CD14-positive monocyte (primary cell): ENCODE results near the gene BTD. TPM values are rescaled to one million over a fixed set of nuclear protein-coding genes. Genes with fewer than 3 reads are reported as not detected.

Experiments used
- DNase-seq, 3 donors: peaks; one replicate each; pipeline ENCODE4 v3.0.0-alpha.2; 2011 to 2022
- H2AFZ ChIP-seq: 2 replicates; pipeline ENCODE4 v1.6.0; 2012; ENCODE audit warnings: mild to moderate bottlenecking, low read depth, low read length, inconsistent platforms; ENCODE audit not compliant: insufficient read depth, poor library complexity, severe bottlenecking
- H3K27ac ChIP-seq, 2 donors: 1 replicate in 1 of 2; 2 replicates in 1 of 2; pipeline ENCODE4 v1.5.1; 2012 to 2013; ENCODE audit warnings: low read length in 2 of 2, control low read depth in 1 of 2, inconsistent platforms in 1 of 2, low read depth in 1 of 2, mild to moderate bottlenecking in 1 of 2
- H3K27me3 ChIP-seq, 2 donors: one replicate each; pipeline versions ENCODE4 v1.6.0 to v1.6.1; 2011 to 2013; ENCODE audit warnings: low read length in 2 of 2; ENCODE audit not compliant: control insufficient read depth in 2 of 2, insufficient read depth in 2 of 2
- H3K36me3 ChIP-seq, 2 donors: replicated peaks in 1 of 2; 1 replicate in 1 of 2; 2 replicates in 1 of 2; pipeline versions ENCODE4 v1.5.1 to v1.6.1; 2012 to 2013; ENCODE audit warnings: low read length in 2 of 2, control low read depth in 1 of 2, inconsistent platforms in 1 of 2, mild to moderate bottlenecking in 1 of 2; ENCODE audit not compliant: insufficient read depth in 2 of 2, control insufficient read depth in 1 of 2
- H3K4me1 ChIP-seq, 2 donors: 1 replicate in 1 of 2; 2 replicates in 1 of 2; pipeline versions ENCODE4 v1.5.1 to v1.6.1; 2012 to 2013; ENCODE audit warnings: low read length in 2 of 2, control low read depth in 1 of 2, inconsistent platforms in 1 of 2, mild to moderate bottlenecking in 1 of 2, moderate library complexity in 1 of 2; ENCODE audit not compliant: insufficient read depth in 2 of 2, control insufficient read depth in 1 of 2
- H3K4me2 ChIP-seq: replicated peaks from 2 replicates; pipeline ENCODE3; 2012; ENCODE audit warnings: low read length, moderate library complexity, mild to moderate bottlenecking; ENCODE audit not compliant: poor library complexity, severe bottlenecking; ENCODE audit errors: extremely low read depth
- H3K4me3 ChIP-seq, 3 experiments: fragments of 200-600 bp in 1 of 3; sonication (generic) in 1 of 3; replicated peaks in 1 of 3; 1 replicate in 2 of 3; 2 replicates in 1 of 3; pipeline ENCODE4 v1.5.1; 2011 to 2013; ENCODE audit warnings: low read length in 3 of 3, mild to moderate bottlenecking in 3 of 3, control low read depth in 2 of 3, low read depth in 2 of 3, inconsistent platforms in 1 of 3, moderate library complexity in 1 of 3
- H3K79me2 ChIP-seq: 2 replicates; pipeline ENCODE4 v1.6.0; 2012; ENCODE audit warnings: mild to moderate bottlenecking, control low read depth, inconsistent platforms, low read length, moderate library complexity; ENCODE audit not compliant: insufficient read depth
- H3K9ac ChIP-seq: 2 replicates; pipeline ENCODE4 v1.6.0; 2017; ENCODE audit warnings: low read length, mild to moderate bottlenecking; ENCODE audit not compliant: insufficient read depth, poor library complexity, severe bottlenecking
- H3K9me3 ChIP-seq, 2 donors: replicated peaks in 1 of 2; 1 replicate in 1 of 2; 2 replicates in 1 of 2; pipeline versions ENCODE4 v1.5.1 to v1.6.1; 2012 to 2013; ENCODE audit warnings: low read length in 2 of 2, control low read depth in 1 of 2; ENCODE audit not compliant: control insufficient read depth in 1 of 2, insufficient read depth in 1 of 2
- H4K20me1 ChIP-seq: 2 replicates; pipeline ENCODE4 v1.6.0; 2012; ENCODE audit warnings: mild to moderate bottlenecking, low read length, control low read depth, moderate library complexity; ENCODE audit not compliant: insufficient read depth
- H3K27ac Mint-ChIP-seq, 7 donors: one replicate each; pipeline ENCODE4 v1.8.0; 2020; ENCODE audit warnings: mild to moderate bottlenecking in 7 of 7, mixed read lengths in 7 of 7, moderate library complexity in 6 of 7, inconsistent platforms in 2 of 7
- H3K27me3 Mint-ChIP-seq, 3 donors: one replicate each; pipeline ENCODE4 v1.8.0; 2021 to 2022; ENCODE audit warnings: low read depth in 3 of 3, mild to moderate bottlenecking in 3 of 3, mixed read lengths in 3 of 3, moderate library complexity in 3 of 3, inconsistent platforms in 1 of 3
- H3K36me3 Mint-ChIP-seq, 2 donors: one replicate each; pipeline ENCODE4 v1.8.0; 2020; ENCODE audit warnings: mixed read lengths in 2 of 2, inconsistent platforms in 1 of 2, mild to moderate bottlenecking in 1 of 2
- H3K4me1 Mint-ChIP-seq: one replicate; pipeline ENCODE4 v1.8.0; 2020; ENCODE audit warnings: mild to moderate bottlenecking, mixed read lengths
- H3K4me3 Mint-ChIP-seq, 2 donors: one replicate each; pipeline ENCODE4 v1.8.0; 2020; ENCODE audit warnings: mild to moderate bottlenecking in 2 of 2, mixed read lengths in 2 of 2, moderate library complexity in 1 of 2
- H3K9me3 Mint-ChIP-seq, 7 donors: one replicate each; pipeline ENCODE4 v1.8.0; 2020 to 2022; ENCODE audit warnings: mixed read lengths in 7 of 7, mild to moderate bottlenecking in 6 of 7, moderate library complexity in 6 of 7, inconsistent platforms in 2 of 7
- WGBS: methylation state at CpG from one replicate; pipeline ENCODE4 v1.1.5; 2013; ENCODE audit warnings: missing lambda C conversion rate; ENCODE audit not compliant: insufficient coverage; 5-methylcytosine and 5-hydroxymethylcytosine counted together
- intact Hi-C, 2 donors: fragments of 100-400 bp; cut with micrococcal nuclease; formaldehyde crosslinking; loops; one replicate each; pipeline versions ENCODE4 v1.15.0 to v1.15.1; 2023
- polyA plus RNA-seq, 3 donors: library from polyadenylated mRNA; depleted of rRNA in 1 of 3; unstranded in 2 of 3; stranded (reverse) in 1 of 3; fragments of 300-500 nt in 2 of 3; fragments of >200 nt in 1 of 3; fragmentation: Illumina TruSeq in 2 of 3; gene quantifications; 1 replicate in 2 of 3; 2 replicates in 1 of 3; pipeline ENCODE4 v1.2.3, GENCODE V29; 2012 to 2021
- TF ChIP-seq, protein P1 (sequence below): fragments of 200-600 bp; IDR thresholded peaks from one replicate; pipeline ENCODE4 v1.8.0; 2022; ENCODE audit warnings: antibody characterized with exemption, mild to moderate bottlenecking

BTD gene
- polyA plus RNA-seq, 3 donors = 13.2 to 24.0 (median 19.3) TPM

DNA sequence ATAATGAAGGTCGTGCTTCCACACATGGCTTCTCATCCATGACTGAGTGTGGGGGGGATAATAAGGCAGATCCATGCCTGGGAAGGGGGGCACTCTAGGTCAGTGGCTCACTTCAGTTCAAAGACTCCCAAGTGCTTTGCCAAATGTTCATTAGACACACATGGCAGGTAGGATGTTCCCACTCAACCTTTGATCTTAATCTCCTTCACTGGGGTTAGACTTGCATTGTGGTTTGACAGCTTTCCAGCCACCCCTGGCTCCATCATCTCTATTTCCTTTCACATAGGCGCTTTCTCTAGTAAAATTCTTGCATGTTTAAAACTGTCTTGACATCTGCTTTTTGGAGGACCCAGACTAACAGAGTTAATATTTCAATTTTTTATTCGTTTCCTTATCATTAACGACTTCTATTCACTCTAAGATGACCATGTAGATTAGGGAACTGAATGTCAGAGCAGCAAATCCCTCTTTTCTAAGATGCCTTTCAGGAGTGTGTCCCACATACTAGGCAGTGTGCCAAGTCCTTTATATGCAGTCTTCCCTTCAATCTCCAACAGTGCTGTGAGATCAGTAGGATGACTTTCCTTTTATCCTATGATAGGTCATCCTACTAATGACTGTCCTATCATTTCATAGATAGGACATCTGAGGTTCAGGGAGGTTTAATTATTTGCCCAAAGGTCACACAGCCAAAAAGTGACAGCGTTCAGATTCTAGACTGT lies 57.9 kb downstream of the BTD start:
- Mint-ChIP-seq H3K36me3 (peaks cover 2 to 11% of the 10 kb centered on the region in 2 donors), H3K4me3 (no peak overlapping the region), H3K9me3 (peaks cover 14 to 40% (median 32%) of the 10 kb centered on the region in 7 donors), H3K27me3 (peaks cover 5 to 13% (median 9%) of the 10 kb centered on the region in 3 donors), H3K27ac (no peak overlapping the region), H3K4me1 (no peaks in the 10 kb centered on the region)
- H3K27ac ChIP-seq = no peak overlapping the region
- TF ChIP-seq, protein P1, sequence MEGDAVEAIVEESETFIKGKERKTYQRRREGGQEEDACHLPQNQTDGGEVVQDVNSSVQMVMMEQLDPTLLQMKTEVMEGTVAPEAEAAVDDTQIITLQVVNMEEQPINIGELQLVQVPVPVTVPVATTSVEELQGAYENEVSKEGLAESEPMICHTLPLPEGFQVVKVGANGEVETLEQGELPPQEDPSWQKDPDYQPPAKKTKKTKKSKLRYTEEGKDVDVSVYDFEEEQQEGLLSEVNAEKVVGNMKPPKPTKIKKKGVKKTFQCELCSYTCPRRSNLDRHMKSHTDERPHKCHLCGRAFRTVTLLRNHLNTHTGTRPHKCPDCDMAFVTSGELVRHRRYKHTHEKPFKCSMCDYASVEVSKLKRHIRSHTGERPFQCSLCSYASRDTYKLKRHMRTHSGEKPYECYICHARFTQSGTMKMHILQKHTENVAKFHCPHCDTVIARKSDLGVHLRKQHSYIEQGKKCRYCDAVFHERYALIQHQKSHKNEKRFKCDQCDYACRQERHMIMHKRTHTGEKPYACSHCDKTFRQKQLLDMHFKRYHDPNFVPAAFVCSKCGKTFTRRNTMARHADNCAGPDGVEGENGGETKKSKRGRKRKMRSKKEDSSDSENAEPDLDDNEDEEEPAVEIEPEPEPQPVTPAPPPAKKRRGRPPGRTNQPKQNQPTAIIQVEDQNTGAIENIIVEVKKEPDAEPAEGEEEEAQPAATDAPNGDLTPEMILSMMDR = no peak
- no peaks in the 10 kb centered on the region for H4K20me1 ChIP-seq
- H3K79me2 ChIP-seq = no peaks in the 10 kb centered on the region
- DNase-seq = no peak
- H2AFZ ChIP-seq = no peak overlapping the region
- WGBS = 29% methylated on average over 1 of the region's 5 CpGs
- H3K4me3 ChIP-seq = no peak overlapping the region
- no peaks in the 10 kb centered on the region for H3K4me1 ChIP-seq
- peaks cover 27% of the 10 kb centered on the region in 2 donors for H3K9me3 ChIP-seq
- H3K36me3 ChIP-seq = no peaks in the 10 kb centered on the region
- no peak overlapping the region for H3K4me2 ChIP-seq
- H3K27me3 ChIP-seq = no peaks in the 10 kb centered on the region
- H3K9ac ChIP-seq = no peak overlapping the region
- intact Hi-C loops = no loop called here

DNA sequence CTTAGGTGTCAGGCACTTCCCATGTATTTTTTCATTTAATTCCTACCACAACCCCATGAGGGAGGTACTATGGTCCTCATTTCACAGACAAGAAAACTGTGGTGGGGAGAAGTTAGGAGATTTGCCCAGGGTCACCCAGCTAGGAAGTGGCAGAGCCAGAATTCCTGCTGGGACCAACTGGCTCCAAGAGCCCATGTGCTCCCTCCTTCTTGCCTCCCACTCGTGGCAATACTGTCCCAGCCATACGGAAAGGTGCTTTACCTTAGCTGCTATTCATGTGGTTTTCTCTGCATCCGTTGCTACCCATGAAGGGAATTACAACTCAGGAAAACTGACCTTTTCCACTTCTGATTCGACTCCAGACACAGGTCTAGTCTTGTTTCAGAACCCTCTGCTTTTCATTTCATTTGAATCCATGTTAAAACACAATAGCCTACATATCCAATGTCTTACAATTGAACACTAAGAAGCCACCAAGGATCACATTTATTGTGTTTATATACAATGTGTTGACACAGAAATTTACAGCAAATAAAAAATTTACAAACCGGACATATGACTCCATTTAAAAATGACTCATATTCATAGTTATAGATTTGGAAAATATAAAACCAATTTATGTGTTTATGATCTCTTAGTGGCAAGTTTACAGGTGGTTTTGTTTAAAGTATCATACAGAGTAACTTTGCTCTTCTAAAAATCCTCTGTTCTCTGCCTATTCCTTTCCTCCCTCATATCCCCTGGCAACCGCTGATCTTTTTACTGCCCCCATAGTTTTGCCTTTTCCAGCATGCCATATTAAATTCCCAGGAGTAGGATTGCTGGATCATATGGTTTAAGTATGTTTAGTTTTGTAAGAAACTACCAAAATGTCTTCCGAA lies 58.8 kb downstream of the BTD start:
- H3K4me3 ChIP-seq = no peak overlapping the region
- no peaks in the 10 kb centered on the region for H4K20me1 ChIP-seq
- no peaks in the 10 kb centered on the region for H3K27me3 ChIP-seq
- Mint-ChIP-seq H3K27ac (no peak overlapping the region), H3K4me1 (peaks cover 4% of the 10 kb centered on the region), H3K9me3 (peaks cover 12 to 37% (median 26%) of the 10 kb centered on the region in 7 donors), H3K36me3 (peaks cover 2 to 11% of the 10 kb centered on the region in 2 donors), H3K27me3 (peaks cover 5 to 10% (median 9%) of the 10 kb centered on the region in 3 donors), H3K4me3 (no peak overlapping the region)
- WGBS = 75% methylated on average over 4 of the region's 7 CpGs
- H3K4me1 ChIP-seq = peaks cover 0 to 6% of the 10 kb centered on the region in 2 donors
- no peaks in the 10 kb centered on the region for H3K79me2 ChIP-seq
- H3K27ac ChIP-seq = no peak overlapping the region
- no peak overlapping the region for H3K4me2 ChIP-seq
- DNase-seq = no peak
- intact Hi-C loops = no loop called here
- no peak overlapping the region for H3K9ac ChIP-seq
- H3K36me3 ChIP-seq = no peaks in the 10 kb centered on the region
- H2AFZ ChIP-seq = no peak overlapping the region
- peaks cover 22 to 26% of the 10 kb centered on the region in 2 donors for H3K9me3 ChIP-seq
- TF ChIP-seq, protein P1 = no peak
